Measurements from ENCODE around the gene CASD1.

Gene CASD1

GRCh38 chr7:94498918-94499317, 10.7 kb upstream of the CASD1 start:
- no peak for DNase-seq (ENCODE audit: low read depth, low spot score)
- no peaks in the 10 kb centered on the region for H3K36me3 ChIP-seq (ENCODE audit: insufficient read depth, insufficient read length, low read length)
- no peaks in the 10 kb centered on the region for H3K9me3 ChIP-seq (ENCODE audit: insufficient read depth, low read length)
- no peaks in the 10 kb centered on the region for H3K27me3 ChIP-seq (ENCODE audit: insufficient read depth, insufficient read length)
- no peak overlapping the region for H3K4me3 ChIP-seq (ENCODE audit: insufficient read length, low read depth)
- H3K4me1 ChIP-seq (ENCODE audit: insufficient read depth, insufficient read length): no peaks in the 10 kb centered on the region
- no peak overlapping the region for H3K9ac ChIP-seq (ENCODE audit: insufficient read length, low read depth)
- no peak for TF ChIP-seq SUZ12 (IDR thresholded peaks at IDR 0.05; ENCODE audit: extremely low read depth, insufficient read depth, insufficient read length)
- no peak for TF ChIP-seq ZNF274 (IDR thresholded peaks at IDR 0.05; ENCODE audit: low read depth, low read length)
- TF ChIP-seq YY1 (IDR thresholded peaks at IDR 0.05; ENCODE audit: insufficient read depth, insufficient read length): no peak

- H3K36me3 ChIP-seq (ENCODE audit: insufficient read depth, insufficient read length, low read length): no peaks in the 10 kb centered on the region
- no peak for TF ChIP-seq YY1 (IDR thresholded peaks at IDR 0.05; ENCODE audit: insufficient read depth, insufficient read length)
- no peak for TF ChIP-seq ZNF274 (IDR thresholded peaks at IDR 0.05; ENCODE audit: low read depth, low read length)
- TF ChIP-seq SUZ12 (IDR thresholded peaks at IDR 0.05; ENCODE audit: extremely low read depth, insufficient read depth, insufficient read length): no peak
- H3K27me3 ChIP-seq (ENCODE audit: insufficient read depth, insufficient read length): no peaks in the 10 kb centered on the region
- no peak overlapping the region for H3K9ac ChIP-seq (ENCODE audit: insufficient read length, low read depth)
- DNase-seq (ENCODE audit: low read depth, low spot score): no peak
- H3K9me3 ChIP-seq (ENCODE audit: insufficient read depth, low read length): no peaks in the 10 kb centered on the region
- H3K4me3 ChIP-seq (ENCODE audit: insufficient read length, low read depth): no peak overlapping the region
- no peaks in the 10 kb centered on the region for H3K4me1 ChIP-seq (ENCODE audit: insufficient read depth, insufficient read length)
These were observed 2.1 kb upstream of the CASD1 start for GRCh38 chr7:94507462-94507861.

GRCh38 chr7:94507962-94508361, 1.6 kb upstream of the CASD1 start:
- no peak for DNase-seq (ENCODE audit: low read depth, low spot score)
- no peaks in the 10 kb centered on the region for H3K4me1 ChIP-seq (ENCODE audit: insufficient read depth, insufficient read length)
- no peak overlapping the region for H3K9ac ChIP-seq (ENCODE audit: insufficient read length, low read depth)

GRCh38 chr7:94509887-94510581, 425 bp downstream of the CASD1 start:
- TF ChIP-seq YY1 (IDR thresholded peaks at IDR 0.05; ENCODE audit: insufficient read depth, insufficient read length): peak; percentile 78
- no peak for TF ChIP-seq ZNF274 (IDR thresholded peaks at IDR 0.05; ENCODE audit: low read depth, low read length)
- no peak for TF ChIP-seq SUZ12 (IDR thresholded peaks at IDR 0.05; ENCODE audit: extremely low read depth, insufficient read depth, insufficient read length)
- Histone ChIP-seq H3K9me3 (ENCODE audit: insufficient read depth, low read length) (no peaks in the 10 kb centered on the region), H3K36me3 (ENCODE audit: insufficient read depth, insufficient read length, low read length) (no peaks in the 10 kb centered on the region), H3K4me1 (ENCODE audit: insufficient read depth, insufficient read length) (no peaks in the 10 kb centered on the region), H3K27me3 (ENCODE audit: insufficient read depth, insufficient read length) (no peaks in the 10 kb centered on the region), H3K9ac (ENCODE audit: insufficient read length, low read depth) (peak overlapping the region; percentile 91), H3K4me3 (ENCODE audit: insufficient read length, low read depth) (peak overlapping the region; percentile 82)
- peak; percentile 50 for DNase-seq (ENCODE audit: low read depth, low spot score)

More at GRCh38 chr7:94507962-94508361, 1.6 kb upstream of the CASD1 start:
- Histone ChIP-seq H3K27me3 (ENCODE audit: insufficient read depth, insufficient read length) (no peaks in the 10 kb centered on the region), H3K9me3 (ENCODE audit: insufficient read depth, low read length) (no peaks in the 10 kb centered on the region), H3K36me3 (ENCODE audit: insufficient read depth, insufficient read length, low read length) (no peaks in the 10 kb centered on the region), H3K4me3 (ENCODE audit: insufficient read length, low read depth) (no peak overlapping the region)
- TF ChIP-seq SUZ12 (IDR thresholded peaks at IDR 0.05; ENCODE audit: extremely low read depth, insufficient read depth, insufficient read length): no peak
- no peak for TF ChIP-seq ZNF274 (IDR thresholded peaks at IDR 0.05; ENCODE audit: low read depth, low read length)
- TF ChIP-seq YY1 (IDR thresholded peaks at IDR 0.05; ENCODE audit: insufficient read depth, insufficient read length): no peak

DNA sequence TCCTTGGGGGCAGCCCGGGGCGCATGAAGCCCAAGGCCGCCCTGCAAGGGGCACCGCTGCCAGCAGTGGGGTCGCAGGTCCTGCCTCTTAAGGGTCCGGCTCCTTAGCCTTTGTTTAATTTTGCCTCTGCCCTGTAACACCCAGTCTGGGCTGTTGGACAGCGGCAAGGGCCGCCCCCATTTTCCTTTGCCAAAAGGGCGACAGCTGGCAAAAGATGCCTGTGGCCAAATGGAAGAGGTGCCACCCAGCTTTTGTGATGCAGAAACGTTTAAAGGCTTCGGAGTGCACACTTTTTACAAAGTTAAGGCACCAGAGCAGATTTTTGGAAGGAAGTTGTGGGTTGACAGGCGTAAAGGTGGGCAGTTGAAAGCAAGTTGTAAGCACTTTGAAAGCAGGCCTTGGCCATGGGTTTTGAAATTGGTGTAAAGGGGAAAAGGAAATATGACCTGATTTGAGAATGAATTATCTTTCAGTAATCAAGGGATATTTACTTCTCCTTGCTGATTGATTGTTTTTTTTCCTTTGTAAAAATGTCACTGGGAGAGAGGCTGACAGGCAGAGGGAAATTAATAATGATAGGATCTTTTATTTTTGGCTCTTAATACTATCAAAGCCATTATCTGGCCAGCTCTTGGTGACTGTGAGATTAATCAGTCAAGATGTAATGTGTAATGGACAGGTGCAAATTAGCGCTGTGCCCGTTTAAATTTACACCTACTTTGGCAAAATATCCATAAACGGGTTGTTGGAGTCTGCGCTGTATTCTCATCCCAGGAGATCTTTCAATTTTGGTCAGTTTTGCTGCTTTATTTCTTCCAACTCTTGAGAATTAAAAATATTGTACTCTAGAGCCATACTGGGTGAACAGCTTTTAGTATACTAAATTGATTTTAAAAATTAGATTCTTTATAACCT, 1.2 kb downstream of the CASD1 start:
- H3K27me3 ChIP-seq (ENCODE audit: insufficient read depth, insufficient read length): no peaks in the 10 kb centered on the region
- peak overlapping the region; percentile 91 for H3K9ac ChIP-seq (ENCODE audit: insufficient read length, low read depth)
- H3K9me3 ChIP-seq (ENCODE audit: insufficient read depth, low read length): no peaks in the 10 kb centered on the region
- DNase-seq (ENCODE audit: low read depth, low spot score): no peak
- TF ChIP-seq SUZ12 (IDR thresholded peaks at IDR 0.05; ENCODE audit: extremely low read depth, insufficient read depth, insufficient read length) (no peak), ZNF274 (IDR thresholded peaks at IDR 0.05; ENCODE audit: low read depth, low read length) (no peak), YY1 (IDR thresholded peaks at IDR 0.05; ENCODE audit: insufficient read depth, insufficient read length) (no peak)
- H3K36me3 ChIP-seq (ENCODE audit: insufficient read depth, insufficient read length, low read length): no peaks in the 10 kb centered on the region
- no peaks in the 10 kb centered on the region for H3K4me1 ChIP-seq (ENCODE audit: insufficient read depth, insufficient read length)
- peak overlapping the region; percentile 82 for H3K4me3 ChIP-seq (ENCODE audit: insufficient read length, low read depth)

DNA sequence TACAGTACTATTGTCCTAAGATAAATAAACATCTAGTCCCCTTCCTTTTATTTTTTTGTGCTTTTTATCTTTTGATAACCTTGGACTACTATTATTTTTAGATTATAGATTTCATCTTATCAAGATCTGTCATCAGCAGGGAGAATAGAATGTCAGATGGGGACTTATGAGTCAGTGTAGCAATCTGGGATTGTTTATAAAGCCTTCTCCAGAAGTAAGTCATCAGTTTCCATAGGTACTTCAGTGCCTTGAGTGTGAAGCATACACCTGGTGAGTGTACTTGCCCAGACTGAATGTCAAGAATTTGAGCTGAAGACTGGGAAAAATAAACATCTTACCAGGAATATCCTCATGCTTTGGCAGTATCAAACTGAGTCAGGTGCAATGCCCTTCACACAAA, 2.1 kb downstream of the CASD1 start:
- Histone ChIP-seq H3K9me3 (ENCODE audit: insufficient read depth, low read length) (no peaks in the 10 kb centered on the region), H3K9ac (ENCODE audit: insufficient read length, low read depth) (no peak overlapping the region), H3K4me1 (ENCODE audit: insufficient read depth, insufficient read length) (no peaks in the 10 kb centered on the region), H3K36me3 (ENCODE audit: insufficient read depth, insufficient read length, low read length) (no peaks in the 10 kb centered on the region), H3K27me3 (ENCODE audit: insufficient read depth, insufficient read length) (no peaks in the 10 kb centered on the region), H3K4me3 (ENCODE audit: insufficient read length, low read depth) (no peak overlapping the region)
- TF ChIP-seq ZNF274 (IDR thresholded peaks at IDR 0.05; ENCODE audit: low read depth, low read length): no peak
- no peak for TF ChIP-seq SUZ12 (IDR thresholded peaks at IDR 0.05; ENCODE audit: extremely low read depth, insufficient read depth, insufficient read length)
- no peak for TF ChIP-seq YY1 (IDR thresholded peaks at IDR 0.05; ENCODE audit: insufficient read depth, insufficient read length)
- DNase-seq (ENCODE audit: low read depth, low spot score): no peak

Measured in NT2/D1 (cell line).